Neural progenitor cell (in vitro differentiated cells): ENCODE results near the gene SH2D4B.

Source experiments
- EZH2 ChIP-seq: fragments of 200-600 bp; sonication (generic); IDR thresholded peaks from 2 replicates; pipeline ENCODE4 v1.6.1; 2017; ENCODE audit warnings: antibody characterized with exemption, mild to moderate bottlenecking, moderate library complexity
- EZH2phosphoT487 ChIP-seq: fragments of 200-600 bp; sonication (generic); IDR thresholded peaks from 2 replicates; pipeline ENCODE4 v1.6.1; 2017; ENCODE audit warnings: antibody characterized with exemption
- TF ChIP-seq, protein P1 (sequence below): fragments of 200-600 bp; sonication (generic); IDR thresholded peaks from 2 replicates; pipeline ENCODE4 v1.5.1; 2017; ENCODE audit warnings: antibody characterized with exemption, mild to moderate bottlenecking

DNA sequence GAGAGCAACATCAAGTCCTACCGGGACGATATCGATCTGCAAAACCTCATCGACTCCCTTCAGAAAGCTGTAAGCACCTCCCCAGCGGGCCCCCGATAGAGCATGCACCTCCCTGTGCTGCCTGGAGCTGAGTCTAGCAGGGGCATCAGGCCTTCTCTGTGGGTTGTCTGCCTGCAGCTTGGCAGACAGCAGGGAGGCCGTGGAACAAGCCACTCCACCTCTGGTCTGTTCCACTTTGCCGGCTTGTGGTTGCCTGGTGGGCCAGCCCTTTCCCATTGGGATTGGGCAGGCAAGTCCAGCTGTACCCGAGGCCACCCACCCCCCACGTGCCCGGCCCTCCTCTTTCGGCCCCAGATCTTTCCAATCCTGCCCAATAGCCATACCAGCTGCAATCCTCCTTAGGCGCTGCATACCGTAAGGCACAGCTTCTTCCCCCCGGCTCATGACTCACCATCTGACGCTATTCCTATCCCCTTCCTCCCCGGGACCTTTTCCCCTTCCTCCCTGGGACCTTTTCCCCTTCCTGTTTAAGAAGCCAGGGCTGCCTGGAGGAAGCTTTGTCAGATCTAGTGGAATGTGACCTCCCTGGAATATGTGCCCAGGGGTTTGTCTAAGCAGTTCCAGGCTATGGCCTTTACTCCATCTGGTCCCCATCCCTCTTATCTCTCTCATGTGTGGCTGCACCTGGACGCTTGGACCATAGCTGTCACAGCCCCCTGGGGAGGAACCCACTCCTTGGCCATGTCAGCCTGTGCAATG, 28.1 kb upstream of the SH2D4B start:
- TF ChIP-seq EZH2phosphoT487 (no peak), EZH2 (no peak)
- TF ChIP-seq, protein P1, sequence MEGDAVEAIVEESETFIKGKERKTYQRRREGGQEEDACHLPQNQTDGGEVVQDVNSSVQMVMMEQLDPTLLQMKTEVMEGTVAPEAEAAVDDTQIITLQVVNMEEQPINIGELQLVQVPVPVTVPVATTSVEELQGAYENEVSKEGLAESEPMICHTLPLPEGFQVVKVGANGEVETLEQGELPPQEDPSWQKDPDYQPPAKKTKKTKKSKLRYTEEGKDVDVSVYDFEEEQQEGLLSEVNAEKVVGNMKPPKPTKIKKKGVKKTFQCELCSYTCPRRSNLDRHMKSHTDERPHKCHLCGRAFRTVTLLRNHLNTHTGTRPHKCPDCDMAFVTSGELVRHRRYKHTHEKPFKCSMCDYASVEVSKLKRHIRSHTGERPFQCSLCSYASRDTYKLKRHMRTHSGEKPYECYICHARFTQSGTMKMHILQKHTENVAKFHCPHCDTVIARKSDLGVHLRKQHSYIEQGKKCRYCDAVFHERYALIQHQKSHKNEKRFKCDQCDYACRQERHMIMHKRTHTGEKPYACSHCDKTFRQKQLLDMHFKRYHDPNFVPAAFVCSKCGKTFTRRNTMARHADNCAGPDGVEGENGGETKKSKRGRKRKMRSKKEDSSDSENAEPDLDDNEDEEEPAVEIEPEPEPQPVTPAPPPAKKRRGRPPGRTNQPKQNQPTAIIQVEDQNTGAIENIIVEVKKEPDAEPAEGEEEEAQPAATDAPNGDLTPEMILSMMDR, result no peak
